GM23338 (cell line): Measurements from ENCODE around the gene MBNL1. TPM values are rescaled to one million over a fixed set of nuclear protein-coding genes. Genes with fewer than 3 reads are reported as not detected.

Experiments used
- CREB1 ChIP-seq: fragments of 250-450 bp; sonication (Bioruptor Pico); IDR thresholded peaks from 2 replicates; pipeline ENCODE4 v1.5.0; 2020; ENCODE audit warnings: low read depth, mild to moderate bottlenecking, moderate library complexity
- EZH2 ChIP-seq: fragments of 200-600 bp; sonication (generic); IDR thresholded peaks from one replicate; pipeline ENCODE4 v1.8.0; 2017; ENCODE audit warnings: antibody characterized with exemption, mild to moderate bottlenecking, low read depth; ENCODE audit not compliant: unreplicated experiment
- REST ChIP-seq: IDR thresholded peaks from one replicate; pipeline ENCODE4 v1.6.1; 2018; ENCODE audit warnings: antibody characterized with exemption; ENCODE audit not compliant: unreplicated experiment
- STAT1 ChIP-seq: IDR thresholded peaks from one replicate; pipeline ENCODE4 v1.6.1; 2016; ENCODE audit warnings: antibody characterized with exemption; ENCODE audit not compliant: unreplicated experiment
- ZNF114 ChIP-seq: fragments of 250-450 bp; sonication (Bioruptor Pico); IDR thresholded peaks from 2 replicates; pipeline ENCODE4 v1.5.0; 2020; ENCODE audit warnings: mild to moderate bottlenecking, moderate library complexity
- ZNF462 ChIP-seq: fragments of 250-450 bp; sonication (Bioruptor Pico); IDR thresholded peaks from 2 replicates; pipeline ENCODE4 v1.5.0; 2020; ENCODE audit warnings: mild to moderate bottlenecking, moderate library complexity
- polyA plus RNA-seq: library from polyadenylated mRNA; unstranded; fragments of >200 nt; fragmentation: Nextera tagmentation; extraction: Ambion mirVana; gene quantifications from 2 replicates; pipeline ENCODE4 v1.2.1, GENCODE V29; 2016
- total RNA-seq: library from RNA; depleted of rRNA; stranded (reverse); fragments of >200 nt; shearing (Covaris generic); gene quantifications from 2 replicates; pipeline ENCODE4 v1.2.3, GENCODE V29; 2014

The MBNL1 gene
- total and polyA plus RNA-seq, 2 experiments from 2014 or later = 9.4 to 23.2 TPM

- TF ChIP-seq ZNF462 (CRISPR knock-in tag) = no peak
- TF ChIP-seq EZH2 = no peak
- no peak for TF ChIP-seq CREB1
- TF ChIP-seq STAT1 = no peak
- TF ChIP-seq REST = no peak
- no peak for TF ChIP-seq ZNF114
These were observed 71.3 kb downstream of the MBNL1 start (continued) for GRCh38 chr3:152339881-152340505.
